NB4 (cell line): ENCODE results near the gene DTNB.

ENCODE experiments used
- DNase-seq: peaks from one replicate; pipeline ENCODE4 v3.0.0; 2010; ENCODE audit warnings: low read depth
- H3K4me3 ChIP-seq: one replicate; pipeline ENCODE4 v1.5.1; 2011; ENCODE audit warnings: mild to moderate bottlenecking, low read depth, low read length, moderate library complexity
- MYC ChIP-seq: IDR thresholded peaks from 2 replicates; pipeline ENCODE4 v1.6.1; 2011; ENCODE audit warnings: low read depth, low read length
- POLR2A ChIP-seq: IDR thresholded peaks from 2 replicates; pipeline ENCODE4 v1.6.1; 2011; ENCODE audit warnings: mild to moderate bottlenecking; ENCODE audit not compliant: insufficient read length; ENCODE audit errors: extremely low read depth
- TF ChIP-seq, protein P1 (sequence below): IDR thresholded peaks from one replicate; pipeline ENCODE4 v1.5.1; 2012; ENCODE audit warnings: low read depth, low read length
- TF ChIP-seq, protein P2 (sequence below): IDR thresholded peaks from 2 replicates; pipeline ENCODE4 v1.6.1; 2011; ENCODE audit warnings: low read depth, low read length

The DTNB gene

DNA sequence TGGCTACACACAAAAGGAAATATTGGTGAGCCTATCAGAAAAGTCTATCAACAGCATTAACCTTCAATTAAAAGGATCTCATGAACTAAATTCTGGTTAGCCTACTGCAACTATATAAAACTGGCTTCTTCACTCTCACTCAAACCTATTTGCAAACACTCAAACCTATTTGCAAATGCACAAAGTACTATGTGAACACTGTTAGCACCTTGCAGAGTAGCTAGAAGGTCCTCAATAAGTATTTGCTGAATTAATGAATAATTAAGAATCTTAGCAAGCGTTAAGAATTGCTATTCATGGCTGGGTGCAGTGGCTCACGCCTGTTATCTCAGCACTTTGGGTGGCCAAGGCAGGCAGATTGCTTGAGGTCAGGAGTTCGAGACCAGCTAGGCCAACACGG, 150.3 kb downstream of the DTNB start:
- H3K4me3 ChIP-seq = no peak overlapping the region
- TF ChIP-seq, protein P1, sequence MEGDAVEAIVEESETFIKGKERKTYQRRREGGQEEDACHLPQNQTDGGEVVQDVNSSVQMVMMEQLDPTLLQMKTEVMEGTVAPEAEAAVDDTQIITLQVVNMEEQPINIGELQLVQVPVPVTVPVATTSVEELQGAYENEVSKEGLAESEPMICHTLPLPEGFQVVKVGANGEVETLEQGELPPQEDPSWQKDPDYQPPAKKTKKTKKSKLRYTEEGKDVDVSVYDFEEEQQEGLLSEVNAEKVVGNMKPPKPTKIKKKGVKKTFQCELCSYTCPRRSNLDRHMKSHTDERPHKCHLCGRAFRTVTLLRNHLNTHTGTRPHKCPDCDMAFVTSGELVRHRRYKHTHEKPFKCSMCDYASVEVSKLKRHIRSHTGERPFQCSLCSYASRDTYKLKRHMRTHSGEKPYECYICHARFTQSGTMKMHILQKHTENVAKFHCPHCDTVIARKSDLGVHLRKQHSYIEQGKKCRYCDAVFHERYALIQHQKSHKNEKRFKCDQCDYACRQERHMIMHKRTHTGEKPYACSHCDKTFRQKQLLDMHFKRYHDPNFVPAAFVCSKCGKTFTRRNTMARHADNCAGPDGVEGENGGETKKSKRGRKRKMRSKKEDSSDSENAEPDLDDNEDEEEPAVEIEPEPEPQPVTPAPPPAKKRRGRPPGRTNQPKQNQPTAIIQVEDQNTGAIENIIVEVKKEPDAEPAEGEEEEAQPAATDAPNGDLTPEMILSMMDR = no peak
- TF ChIP-seq, protein P2, sequence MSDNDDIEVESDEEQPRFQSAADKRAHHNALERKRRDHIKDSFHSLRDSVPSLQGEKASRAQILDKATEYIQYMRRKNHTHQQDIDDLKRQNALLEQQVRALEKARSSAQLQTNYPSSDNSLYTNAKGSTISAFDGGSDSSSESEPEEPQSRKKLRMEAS = no peak
- TF ChIP-seq MYC (no peak), POLR2A (no peak)
- no peak for DNase-seq

DNA sequence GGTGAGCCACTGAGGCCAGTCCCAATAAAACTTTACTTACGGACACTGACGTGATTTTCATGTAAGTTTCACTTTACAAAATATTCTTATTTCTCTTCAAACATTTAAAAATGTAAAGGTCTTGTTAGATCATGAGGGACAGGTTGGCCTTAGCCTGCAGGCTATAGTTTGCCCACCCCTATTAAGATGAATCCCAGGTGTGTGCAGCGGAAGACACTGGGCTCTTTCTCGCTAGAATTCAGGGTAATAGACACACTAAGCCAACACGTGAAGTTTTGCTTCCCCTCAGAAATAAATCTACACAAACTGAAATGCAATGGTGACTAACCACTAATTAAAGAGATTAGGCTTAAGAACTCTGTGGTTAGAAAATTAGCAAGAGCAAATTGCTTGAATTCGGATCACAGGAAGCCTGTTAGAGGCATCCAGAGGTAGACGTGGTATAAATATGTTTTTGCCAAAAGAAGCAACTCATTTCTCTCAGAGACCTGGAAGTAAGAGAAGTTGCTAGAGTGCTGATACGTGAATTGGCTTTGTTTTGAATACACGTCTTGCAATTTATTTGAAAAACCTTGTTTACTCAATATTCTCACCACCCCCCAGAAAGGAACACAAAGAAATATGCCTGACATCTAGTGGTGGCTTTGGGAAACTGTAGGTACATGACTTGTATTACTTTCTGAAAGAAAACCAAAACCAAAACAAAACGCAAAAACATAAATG, 151.6 kb downstream of the DTNB start:
- H3K4me3 ChIP-seq = no peak overlapping the region
- TF ChIP-seq, protein P2 = no peak
- TF ChIP-seq, protein P1 = peak; percentile 67
- peak; percentile 85 for DNase-seq

DNA sequence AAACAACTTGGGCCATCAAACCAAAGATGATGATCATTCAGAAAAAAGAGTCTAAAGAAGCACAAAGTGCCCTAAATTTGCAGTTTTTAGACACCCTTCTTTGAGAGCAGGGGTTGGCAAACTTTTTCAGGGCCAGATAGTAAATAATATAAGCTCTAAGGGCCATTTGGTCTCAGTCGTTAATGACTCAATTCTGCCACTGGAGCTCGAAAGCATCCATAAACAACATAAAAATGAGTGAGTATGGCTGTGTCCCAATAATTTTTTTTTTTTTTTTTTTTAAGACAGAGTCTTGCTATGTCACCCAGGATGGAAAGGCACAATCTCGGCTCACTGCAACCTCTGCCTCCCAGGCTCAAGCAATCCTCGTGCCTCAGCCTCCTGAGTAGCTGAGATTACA, 152.3 kb downstream of the DTNB start:
- no peak for DNase-seq

DNA sequence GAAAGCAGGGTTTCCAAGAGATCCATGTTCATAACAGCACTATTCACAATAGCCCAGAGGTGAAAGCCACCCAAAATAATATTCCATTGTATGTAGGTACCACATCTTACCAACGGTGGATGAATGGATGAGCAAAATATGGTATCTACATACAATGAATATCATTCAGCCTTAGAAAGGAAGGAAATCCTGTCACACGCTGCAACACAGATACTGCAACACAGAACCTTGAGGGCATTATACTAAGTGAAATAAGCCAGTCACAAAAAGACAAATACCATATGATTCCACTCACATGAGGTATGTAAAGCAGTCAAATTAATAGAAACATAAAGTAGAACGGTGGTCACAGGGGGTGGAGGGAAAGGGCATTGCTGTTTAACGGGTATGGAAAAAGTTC, 155.7 kb downstream of the DTNB start:
- TF ChIP-seq POLR2A = no peak
- TF ChIP-seq, protein P2 = no peak
- TF ChIP-seq MYC = no peak
- TF ChIP-seq, protein P1 = no peak
- DNase-seq = no peak
- no peak overlapping the region for H3K4me3 ChIP-seq

More for the DNA sequence above, 152.3 kb downstream of the DTNB start:
- TF ChIP-seq, protein P2 = no peak
- TF ChIP-seq, protein P1 = no peak
- no peak for TF ChIP-seq MYC
- TF ChIP-seq POLR2A = no peak
- no peak overlapping the region for H3K4me3 ChIP-seq

DNA sequence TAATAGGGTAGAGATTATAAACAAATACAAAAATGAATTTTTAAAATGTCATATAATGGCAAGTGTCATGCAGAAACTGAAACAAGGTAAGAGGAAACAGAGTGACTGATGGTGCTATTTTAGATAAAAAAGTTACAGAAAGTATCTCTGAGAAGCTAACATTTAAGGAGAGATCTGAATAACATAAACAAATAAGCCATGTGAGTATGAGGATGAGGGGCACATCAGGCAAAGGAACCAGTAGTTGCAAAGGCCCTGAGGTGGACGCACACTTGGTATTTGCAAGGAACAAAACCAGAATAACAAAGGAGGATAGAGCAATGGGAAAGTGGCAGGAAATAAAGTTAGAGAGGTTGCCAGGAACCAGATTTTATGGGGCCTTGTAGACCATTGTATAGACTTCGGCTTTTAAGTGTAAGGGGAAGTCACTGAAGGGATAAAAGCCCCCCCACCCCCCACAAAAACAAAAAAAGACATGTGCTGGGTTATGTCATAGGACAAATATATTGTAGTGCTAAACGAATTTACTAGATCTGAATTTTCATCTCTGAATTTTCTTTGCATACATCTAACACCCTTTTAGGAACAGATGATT, 159.2 kb downstream of the DTNB start:
- no peak overlapping the region for H3K4me3 ChIP-seq
- DNase-seq = peak; percentile 34
- TF ChIP-seq, protein P2 = no peak
- TF ChIP-seq POLR2A = no peak
- no peak for TF ChIP-seq MYC
- TF ChIP-seq, protein P1 = no peak
